Measurements from ENCODE around the gene HEPACAM2.

HEPACAM2 gene
- long read RNA-seq, donor 1, partial matches to known transcripts = 0 of 3 reads
- long read RNA-seq, donor 1, other reads (novel, unspliced or antisense) = 0 of 3 reads
- long read RNA-seq, donor 2 = 0 reads
- long read RNA-seq, donor 3, partial matches to known transcripts = 0 of 1 reads
- long read RNA-seq, donor 3, other reads (novel, unspliced or antisense) = 0 of 1 reads
- long read RNA-seq, donor 4, partial matches to known transcripts = 0 of 1 reads
- long read RNA-seq, donor 4, other reads (novel, unspliced or antisense) = 0 of 1 reads
- long read RNA-seq, donor 5, partial matches to known transcripts = 0 of 2 reads
- long read RNA-seq, donor 5, other reads (novel, unspliced or antisense) = 0 of 2 reads
- long read RNA-seq, donor 6 = 0 reads
- long read RNA-seq, donor 7 = 0 reads
- long read RNA-seq, donor 8, partial matches to known transcripts = 0 of 1 reads
- long read RNA-seq, donor 8, other reads (novel, unspliced or antisense) = 0 of 1 reads

GRCh38 chr7:93226310-93226709 lies at the start of gene HEPACAM2:
TSS of gene HEPACAM2 (minus strand) at chr7:93226469.
- no peak for DNase-seq

GRCh38 chr7:93265220-93265619 lies 39.0 kb upstream of the HEPACAM2 start:
- DNase-seq = no peak

DNA sequence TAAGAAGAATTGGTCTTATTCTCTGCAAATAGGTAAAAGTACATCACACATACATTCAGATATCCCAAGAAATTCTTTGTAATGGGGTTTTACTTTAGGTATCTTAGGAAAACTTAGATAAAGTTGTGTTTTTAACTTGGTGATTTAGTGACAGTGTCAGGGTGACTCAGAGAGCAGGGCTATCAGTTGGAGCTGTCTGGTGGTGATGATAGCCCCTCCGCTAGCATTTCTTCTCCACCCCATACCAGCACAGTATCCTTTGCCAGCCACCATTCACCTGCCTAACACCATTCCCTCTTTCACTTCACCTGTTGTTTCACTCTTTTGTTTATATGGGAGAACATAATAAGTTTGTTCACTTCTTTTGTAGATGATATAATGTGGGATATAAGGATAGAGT lies 36.3 kb upstream of the HEPACAM2 start:
- no peak for DNase-seq

DNA sequence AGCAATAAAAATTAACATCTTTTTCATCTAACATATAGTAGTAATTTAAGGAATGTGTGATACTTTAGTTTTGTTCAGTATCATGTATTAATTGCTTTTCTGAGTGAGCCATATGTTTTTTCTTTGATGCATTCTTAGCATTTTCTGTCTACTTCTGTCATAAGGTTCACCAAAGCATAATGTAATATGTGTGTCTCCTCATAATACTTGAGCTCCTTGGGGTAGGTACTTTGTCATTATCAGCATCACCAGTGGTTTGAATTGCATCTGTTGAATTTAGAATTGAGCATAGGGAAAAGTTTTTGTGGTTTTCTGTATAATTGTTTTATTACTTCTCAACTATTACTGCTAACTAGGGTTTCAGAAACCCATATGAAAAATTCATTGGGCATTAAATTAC lies 32.4 kb upstream of the HEPACAM2 start:
- DNase-seq = no peak

DNA sequence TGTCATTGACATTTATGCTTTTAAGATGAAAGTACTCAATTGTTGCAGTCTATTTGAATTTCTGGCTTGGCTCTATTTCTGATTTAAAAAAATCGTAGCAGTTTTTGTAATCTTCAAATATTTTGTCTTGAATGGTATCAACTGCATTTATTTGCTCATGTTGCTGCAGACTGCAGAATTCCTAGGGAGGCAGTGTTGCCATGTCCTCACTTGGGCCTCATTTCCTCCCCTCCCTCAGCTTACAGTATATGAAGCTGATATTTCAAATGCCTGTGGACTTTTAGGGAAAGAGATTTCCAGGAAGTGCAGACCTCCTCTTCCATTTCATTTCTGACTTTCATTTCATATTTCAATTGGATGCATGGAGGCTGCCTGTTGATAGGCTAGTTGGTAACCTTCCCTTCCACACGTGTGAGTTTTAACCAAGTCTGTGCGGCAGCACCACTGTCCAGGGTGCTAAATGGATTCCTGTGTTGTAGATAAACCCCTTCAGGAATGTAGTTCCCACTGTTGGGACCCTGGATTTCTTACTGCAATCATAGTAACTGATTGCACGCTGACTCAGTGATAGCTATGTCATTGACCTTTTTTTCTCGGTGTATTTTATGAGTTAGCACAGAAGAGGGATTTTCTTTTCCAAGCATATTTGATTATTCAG lies 23.4 kb upstream of the HEPACAM2 start:
- no peak for DNase-seq

GRCh38 chr7:93245525-93246432 lies 19.5 kb upstream of the HEPACAM2 start:
- DNase-seq = no peak

GRCh38 chr7:93242106-93242505 lies 15.8 kb upstream of the HEPACAM2 start:
- DNase-seq = no peak

DNA sequence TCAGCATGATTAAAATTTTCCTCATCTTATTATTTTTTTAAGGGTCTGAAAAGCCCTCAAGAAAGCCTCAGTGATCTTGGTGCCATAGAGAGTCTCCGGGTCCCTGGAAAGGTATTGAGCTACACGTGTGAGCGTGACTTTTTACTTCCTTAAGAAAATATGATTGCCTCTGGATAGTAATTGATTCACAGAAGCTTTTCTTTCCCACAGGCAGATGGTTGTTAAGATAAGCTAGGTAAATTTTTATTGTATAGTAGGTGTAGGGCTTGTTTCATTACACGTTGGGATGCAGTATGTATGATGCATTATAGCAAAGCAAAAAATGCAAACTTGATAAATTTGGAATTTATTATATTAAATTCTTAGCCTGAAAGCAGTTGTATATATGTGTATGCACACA lies 13.6 kb upstream of the HEPACAM2 start:
- no peak for DNase-seq

- DNase-seq = no peak
Measured at GRCh38 chr7:93238748-93239147, 12.5 kb upstream of the HEPACAM2 start.

DNA sequence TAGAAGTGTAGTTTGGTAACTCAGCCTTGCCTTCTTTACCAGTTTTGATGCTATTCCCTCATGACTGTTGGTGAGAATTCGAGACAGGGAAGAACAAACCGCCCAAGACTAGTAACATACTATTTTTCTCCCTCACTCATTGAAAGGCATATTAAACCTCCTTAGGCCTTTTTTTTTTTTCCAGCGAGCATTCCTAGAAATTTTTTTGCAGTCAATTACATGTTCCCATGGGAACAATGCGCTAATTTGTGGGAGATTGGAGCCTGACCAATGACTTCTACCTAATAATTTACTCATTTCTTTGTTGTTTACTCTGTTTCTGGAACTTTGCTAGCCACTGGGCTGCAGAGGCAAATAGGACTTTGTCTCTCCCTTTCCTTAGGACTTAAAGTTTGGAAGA lies 11.9 kb upstream of the HEPACAM2 start:
- no peak for DNase-seq

GRCh38 chr7:93235541-93235940 lies 9.3 kb upstream of the HEPACAM2 start:
- DNase-seq = no peak

DNA sequence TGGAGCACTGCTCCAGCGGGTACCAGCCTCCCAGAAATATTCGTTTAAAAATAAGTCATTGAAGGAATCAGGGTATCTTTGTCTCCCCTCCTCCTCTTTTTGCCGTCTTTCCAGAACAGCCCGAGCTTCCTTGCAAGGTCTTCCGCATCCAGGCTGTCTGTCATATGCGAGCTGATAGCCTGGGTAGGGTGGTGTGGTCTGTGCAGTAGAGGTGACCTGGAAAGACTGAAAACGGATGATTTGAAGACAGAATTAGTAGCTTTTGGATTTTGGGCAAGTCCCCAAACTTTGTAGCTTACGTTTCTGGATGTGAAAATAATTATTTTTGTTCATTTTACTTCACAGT lies 6.4 kb upstream of the HEPACAM2 start:
- DNase-seq = no peak

- peak; percentile 89 for DNase-seq
Measured at GRCh38 chr7:93231799-93232672, 5.8 kb upstream of the HEPACAM2 start, which contains the start of gene VPS50. TSS of gene VPS50 (plus strand) at chr7:93232366. CDS start at chr7:93232468, 102 bp downstream.

- DNase-seq = no peak
Measured at GRCh38 chr7:93231259-93231658, 5.0 kb upstream of the HEPACAM2 start.

GRCh38 chr7:93228302-93228701 lies 2.0 kb upstream of the HEPACAM2 start:
- no peak for DNase-seq

DNA sequence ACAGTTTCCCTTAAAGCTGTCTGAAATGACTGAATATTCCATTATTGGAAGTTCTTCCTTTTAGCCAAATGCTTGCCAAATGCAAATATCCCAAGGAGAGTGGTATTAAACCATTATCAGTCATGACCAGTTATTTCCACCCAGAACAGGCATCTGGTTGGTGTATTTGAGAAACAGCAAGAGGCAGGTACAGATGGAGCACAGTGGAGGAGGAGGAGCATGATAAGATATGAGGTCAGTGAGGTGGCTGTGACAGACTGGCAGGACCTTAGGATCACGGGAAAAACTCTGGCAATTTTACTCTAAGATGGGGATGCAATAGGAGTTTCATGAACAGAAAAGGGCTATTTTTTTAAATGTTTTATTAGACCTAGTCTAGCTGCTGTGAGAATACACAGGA lies 6.4 kb downstream of the HEPACAM2 start:
- DNase-seq = no peak

DNA sequence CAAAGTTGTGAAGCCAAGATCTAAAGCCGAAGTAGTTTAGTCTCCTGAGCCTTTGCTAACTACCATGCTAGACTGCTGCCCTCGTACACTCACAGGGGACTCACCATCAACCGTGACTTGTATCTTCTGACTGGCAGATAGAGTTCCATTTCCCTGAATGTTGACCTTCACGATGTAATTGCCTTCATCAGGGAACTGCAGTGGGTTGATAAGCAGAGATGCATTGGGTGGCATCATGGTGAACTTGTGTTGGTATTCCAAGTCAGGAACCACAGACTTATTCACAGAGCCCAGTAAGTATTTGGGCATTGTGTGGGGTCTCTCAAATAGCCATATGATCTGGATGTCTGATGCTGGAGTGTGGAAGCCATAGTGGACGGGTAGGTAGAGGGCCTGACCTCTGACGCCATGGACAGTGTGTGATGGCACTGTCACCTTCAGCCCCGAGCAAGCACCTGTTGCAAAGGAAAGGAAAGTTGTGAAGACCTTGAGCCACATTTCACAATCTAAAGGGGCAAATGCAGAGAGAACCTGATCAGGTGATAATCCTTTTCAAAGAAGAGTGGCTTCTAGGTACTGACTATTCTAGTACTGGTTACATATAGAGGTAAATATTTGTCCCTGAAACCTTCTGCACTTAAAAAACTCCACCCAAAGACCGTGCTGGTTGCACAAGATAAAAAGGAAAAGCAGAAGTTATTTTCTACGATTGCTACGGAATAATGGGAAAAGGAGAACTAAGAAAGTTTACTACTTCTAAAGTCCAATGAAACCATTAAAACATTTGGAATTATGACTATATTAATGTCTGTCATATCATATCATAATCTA lies 7.1 kb downstream of the HEPACAM2 start:
- no peak for DNase-seq

GRCh38 chr7:93212881-93213280 lies 13.4 kb downstream of the HEPACAM2 start:
- no peak for DNase-seq

DNA sequence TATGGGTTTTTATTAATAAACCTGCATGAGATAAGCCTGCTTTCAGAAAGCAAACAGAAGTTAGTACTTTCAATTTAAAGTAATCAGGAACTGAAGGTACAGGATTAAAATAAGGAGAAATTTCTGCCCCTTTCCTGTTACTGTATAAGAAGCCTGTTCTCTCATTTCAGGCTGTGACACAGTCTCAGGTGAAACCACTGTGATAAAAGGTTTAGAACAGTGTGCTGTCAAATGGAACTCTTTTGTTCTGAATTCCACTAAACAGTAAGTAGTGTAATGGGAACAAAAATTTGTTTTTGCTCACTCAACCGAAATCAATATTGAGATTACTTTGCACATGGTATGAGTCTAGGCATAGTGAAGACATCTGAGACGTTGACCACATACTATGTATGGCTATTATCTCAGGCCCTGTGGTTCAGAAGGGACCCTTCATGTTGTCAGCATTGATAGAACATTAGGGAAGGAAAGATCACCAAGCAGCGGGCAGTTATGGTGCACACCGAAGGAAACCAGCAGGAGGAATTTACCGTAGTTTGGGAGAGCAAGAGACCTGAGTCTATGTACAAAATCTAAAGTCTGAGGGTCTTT lies 14.9 kb downstream of the HEPACAM2 start:
- DNase-seq = no peak

GRCh38 chr7:93205046-93205445 lies 21.2 kb downstream of the HEPACAM2 start:
- no peak for DNase-seq
